GM11168 (cell line): ENCODE data around the gene HSF5.
"Not testable (repeated sequence)": the region's sequence is repeated elsewhere in the genome, so short reads cannot be mapped to it uniquely, and the experiment has no call there.

Experiments used
- in situ Hi-C: fragments of 300-500 bp; cut with MboI; formaldehyde crosslinking; loops from one replicate; pipeline ENCODE4 v1.12.0; 2022; ENCODE audit warnings: low sequenced_read_pairs; ENCODE audit not compliant: unreplicated experiment

HSF5 gene

DNA sequence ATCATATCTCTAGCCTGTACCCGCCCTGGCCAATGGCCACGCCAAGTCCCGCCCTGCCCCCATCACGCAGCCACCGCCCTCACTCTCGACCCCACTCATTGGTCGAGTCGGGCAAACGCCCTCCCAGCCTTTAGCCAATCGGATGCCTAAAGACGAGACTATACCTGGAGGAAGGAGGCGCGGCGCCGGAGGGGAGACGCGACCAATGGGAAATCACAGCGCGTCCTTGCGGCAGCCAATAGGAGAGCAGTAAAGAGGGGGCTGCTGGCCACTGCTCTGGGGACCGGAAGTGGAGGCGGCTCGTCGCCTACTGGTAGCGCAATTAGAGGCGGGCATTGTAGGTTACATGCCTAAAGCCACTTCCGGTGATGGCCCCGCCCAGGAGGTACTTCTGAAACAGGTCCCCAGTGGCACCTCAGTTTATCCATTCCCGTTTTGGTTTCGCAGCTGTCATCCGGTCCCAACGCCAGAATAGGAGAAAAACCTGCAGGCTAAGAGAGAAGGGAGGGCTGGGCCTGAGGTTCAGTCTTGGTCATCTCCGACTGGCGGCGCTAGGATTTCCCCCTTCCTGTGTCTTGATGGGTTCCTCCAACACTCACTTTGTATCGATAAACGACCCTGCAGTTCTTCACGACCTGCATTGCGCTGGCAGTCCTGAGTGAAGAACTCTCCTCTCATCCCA is 29.9 kb upstream of the HSF5 start:
- in situ Hi-C loops, result no loop called here

DNA sequence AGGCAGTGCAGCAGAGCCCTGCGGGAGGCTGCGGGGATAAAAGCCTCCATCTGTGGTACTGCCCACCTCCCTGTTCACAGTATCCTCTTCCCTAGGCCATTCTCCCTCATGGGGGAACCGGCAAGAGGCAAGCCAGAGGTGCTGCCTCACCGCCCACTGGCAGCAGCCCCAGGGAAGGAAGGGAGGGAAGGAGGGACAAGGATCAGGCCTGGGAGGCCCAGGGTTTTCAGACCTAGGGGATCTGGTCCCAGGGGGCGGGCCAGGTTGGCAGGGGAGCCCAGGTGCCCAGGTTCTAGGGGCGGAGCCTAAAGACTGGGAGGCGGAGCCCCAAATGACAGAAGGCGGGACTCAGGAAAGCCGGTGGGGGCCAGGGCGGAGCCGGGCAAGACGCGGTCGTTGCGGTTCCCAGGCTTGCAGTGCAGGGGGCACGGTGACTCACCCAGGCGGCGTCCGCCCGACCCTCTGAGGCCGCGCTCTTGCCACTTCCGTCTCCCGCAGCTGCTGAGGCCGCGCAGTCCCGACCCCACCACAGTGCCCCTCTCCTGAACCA is 29.2 kb upstream of the HSF5 start:
- in situ Hi-C loops, result no loop called here

DNA sequence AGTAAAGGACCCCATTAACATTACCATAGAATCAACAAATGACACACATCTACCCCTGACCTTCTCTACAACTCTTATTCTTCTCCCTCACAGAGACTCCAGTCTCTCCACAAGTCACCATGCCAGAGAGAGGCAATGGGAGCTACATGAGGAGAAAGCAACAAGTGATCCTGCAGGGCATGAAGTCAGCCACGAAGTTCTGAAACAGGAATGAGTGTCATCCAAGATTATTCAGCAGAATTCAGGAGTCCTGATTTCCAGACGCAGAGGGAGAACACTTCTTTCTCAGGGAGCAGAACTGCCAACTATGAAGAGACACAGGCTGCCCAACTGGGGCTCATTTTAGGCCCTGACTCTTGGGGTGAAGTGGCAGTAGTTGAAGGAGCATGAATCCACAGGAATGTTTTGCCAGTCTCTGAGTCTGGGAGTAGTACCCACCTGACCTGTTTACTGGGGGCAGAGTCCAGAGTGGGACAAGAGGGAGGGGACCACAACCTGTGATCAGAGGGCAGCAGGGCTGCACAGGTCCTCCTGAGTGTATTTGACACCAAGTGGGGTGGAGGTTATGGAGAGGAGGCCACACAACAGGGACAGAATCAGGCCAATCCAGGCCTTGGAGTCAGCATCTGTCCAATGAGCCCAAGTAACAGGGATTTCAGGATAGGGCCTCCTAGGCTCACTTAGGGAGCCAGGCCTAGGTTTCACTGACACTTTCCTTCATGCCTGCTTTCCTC is 28.6 kb upstream of the HSF5 start:
- in situ Hi-C loops, result no loop called here

DNA sequence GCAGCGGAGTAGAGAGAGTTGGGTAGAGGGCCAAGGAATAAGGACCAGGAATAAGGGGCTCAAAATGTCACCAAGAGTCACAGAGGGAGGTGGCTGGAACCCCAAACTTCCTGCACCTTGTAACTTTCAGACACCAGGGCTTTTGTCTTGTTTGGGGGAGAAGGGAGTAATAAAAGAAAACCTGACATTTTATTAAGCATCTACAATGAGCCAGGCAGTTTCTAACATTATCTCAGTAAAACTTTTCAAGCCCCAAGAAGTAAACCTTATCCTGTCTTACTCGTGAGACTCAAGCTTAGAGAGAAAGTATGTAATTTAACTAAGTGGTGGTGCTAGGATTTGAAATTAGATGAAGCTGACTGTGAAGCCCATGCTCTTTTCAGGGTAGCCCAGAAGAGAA is 27.1 kb upstream of the HSF5 start:
- in situ Hi-C loops, result no loop called here

DNA sequence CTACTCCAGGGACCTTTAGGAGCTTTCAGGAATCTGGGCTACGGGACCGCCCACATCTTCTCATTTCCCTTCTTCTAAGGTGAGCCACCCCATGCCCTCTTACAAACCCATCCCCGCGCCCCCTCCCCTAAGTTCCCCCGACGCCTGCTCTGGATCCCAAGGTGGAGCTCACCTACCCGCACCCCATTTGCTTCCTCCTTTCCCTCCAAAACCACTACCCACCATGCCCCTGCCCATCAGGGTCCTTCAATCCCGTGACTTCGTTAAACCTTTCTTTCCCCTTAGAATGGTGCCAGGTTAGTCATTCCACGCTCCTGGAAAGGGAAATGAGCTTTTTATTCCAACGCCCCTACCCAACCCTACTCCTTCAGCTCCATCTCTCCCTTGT is 26.6 kb upstream of the HSF5 start:
- in situ Hi-C loops, result no loop called here

DNA sequence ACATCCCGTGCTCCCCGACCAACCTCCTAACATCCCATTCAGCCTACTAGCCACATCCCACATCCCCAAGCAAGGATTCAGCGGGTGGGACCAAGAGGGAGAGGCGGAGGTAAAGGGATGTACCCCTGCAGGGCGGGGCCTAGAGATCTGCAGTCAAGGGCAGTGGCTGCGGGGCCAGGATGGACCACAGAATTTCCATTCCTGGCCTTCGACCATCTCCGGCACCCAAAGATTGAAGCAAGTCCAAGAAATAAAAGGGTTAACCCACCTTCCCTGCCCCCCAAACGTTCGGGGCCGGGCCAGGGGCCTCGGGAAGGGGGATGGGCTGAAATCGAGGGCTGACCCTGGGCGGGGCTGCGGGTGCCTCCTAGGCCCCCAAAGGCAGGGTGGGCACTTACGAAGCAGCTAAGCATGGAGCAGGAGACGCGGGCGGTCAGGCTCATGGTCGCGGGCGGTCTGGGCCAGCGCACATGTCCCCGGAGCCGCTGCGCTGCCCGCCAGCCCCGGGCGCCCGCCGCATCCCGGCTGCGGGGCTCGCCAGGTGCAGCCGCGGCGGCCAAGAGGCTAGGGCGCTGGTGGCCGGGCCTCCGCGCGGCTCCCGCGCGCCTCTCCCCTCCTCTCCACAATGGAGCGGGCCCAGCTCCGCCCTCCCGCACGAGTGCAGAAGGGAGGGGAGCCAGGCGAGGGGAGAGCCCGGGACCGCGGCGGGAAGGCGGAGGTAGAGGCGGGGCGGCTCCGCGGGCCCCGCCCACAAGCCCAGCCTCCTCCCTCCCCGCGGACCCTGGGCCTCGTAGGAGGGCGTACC is 26.0 kb upstream of the HSF5 start, which contains the start of gene MTMR4:
Gene MTMR4, minus strand, starts transcription at position 674 of the 805 bp plus-strand sequence. Its CDS starts 231 bp downstream, at position 443.
- in situ Hi-C loops, result no loop called here

DNA sequence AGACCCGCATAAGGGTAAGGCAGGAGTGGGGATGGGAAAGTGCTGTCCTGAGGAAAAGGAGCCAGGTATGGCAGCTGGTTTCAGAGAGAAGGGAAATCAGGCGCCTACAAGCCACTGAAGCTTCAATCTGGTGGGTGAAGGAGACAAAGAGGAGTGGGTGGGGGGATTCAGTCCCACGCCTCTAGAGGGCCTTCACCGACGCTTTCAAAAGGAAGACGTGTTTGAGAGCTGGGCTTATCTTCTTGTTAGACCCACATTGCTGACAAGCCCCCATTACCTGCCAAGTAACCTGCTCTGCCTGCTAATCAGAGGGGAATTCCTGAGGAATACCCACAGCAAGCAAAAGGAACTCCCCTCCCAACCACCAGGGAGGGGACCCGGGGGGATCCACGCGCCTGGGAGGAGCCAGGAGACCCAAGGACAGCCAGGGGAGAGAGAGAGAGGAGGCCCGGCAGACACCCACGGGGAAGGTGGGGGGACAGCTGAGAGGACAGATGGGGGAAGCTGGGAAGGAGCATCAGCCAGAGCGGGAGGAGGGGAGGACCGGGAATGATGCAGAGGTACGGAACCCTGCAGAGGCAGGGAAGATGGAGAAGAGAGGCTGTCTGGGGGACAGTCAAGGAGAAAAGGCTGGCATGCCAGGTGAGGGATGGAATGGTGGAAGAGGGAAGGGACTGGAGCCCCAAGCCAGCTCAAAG is 25.2 kb upstream of the HSF5 start:
- in situ Hi-C loops, result no loop called here

DNA sequence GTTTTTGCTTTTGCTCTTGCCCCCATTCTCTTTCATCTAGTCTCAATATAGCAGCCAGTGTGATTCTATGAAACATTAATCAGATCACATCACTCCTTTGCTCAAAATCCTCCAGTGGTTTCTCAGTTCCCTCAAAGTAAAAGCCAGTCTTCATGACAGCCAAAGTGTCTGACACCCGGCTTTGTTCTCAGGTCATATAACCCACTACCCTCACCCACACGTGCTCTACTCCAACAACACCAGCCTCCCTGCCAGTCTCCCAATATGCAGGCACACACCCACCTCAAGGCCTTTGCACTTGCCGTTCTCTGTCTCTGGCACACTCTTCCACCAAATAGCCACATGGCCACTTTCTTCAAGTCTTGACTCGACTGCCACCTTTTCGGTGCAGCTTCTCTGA is 21.9 kb upstream of the HSF5 start:
- in situ Hi-C loops, result no loop called here

DNA sequence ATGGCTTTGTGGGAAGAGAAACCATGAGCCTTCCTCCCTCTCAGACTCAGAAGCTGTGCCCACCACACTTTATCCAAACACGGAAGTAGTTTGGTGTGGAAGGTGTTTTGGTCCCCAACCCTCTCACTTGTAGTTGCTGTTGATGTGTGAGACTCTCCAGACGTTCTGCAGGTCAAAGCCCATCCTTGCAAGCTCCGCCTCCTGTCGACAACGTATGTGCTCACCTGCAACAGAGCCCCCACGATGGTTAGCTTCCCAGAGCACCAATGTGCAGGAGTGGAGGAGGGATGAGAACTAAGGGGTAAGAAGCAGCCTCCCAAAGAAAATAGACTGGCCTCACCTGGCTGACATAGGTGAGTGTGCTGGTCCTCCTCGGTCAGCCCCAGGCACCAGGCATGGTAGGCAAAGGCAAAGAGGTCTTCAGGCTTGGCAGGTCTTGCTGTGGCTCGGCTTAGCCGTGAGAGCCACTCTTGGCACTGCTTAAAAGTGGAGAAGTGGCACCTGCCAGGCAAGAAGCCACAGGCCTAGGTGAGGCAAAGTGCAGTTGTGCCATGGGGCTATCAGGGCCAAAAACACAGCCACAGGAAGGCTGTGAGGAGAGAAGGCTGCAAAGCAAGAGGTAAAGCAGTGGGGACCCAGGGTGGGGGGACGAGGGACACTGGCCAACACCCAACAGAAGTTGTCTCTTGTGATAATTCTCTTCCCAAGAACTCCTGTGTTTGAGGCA is 20.3 kb upstream of the HSF5 start:
- in situ Hi-C loops, result no loop called here

DNA sequence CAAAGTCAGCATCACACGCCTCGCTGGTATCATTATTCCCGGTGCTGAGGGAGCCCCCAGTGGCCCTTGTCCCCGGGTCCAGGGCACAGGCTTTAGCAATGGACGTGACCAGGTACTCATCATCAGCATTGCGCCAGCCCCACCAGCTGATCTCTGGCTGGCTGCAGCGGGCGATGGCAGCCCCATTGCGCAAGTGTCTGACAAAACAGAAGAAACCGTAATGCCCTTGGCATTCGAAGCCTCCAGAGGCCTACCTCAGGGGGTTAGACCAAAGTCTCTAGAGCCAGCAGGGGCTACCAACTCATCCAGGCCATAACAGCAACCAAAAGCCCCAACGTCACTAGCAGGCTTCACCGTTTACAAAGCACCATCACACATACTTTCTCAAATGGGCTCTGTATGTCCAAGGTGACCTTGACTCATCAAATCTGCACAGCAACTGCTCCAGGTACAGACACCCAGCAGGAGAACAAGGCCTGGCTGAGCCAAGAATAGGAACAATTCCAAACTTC is 19.0 kb upstream of the HSF5 start:
- in situ Hi-C loops, result no loop called here

DNA sequence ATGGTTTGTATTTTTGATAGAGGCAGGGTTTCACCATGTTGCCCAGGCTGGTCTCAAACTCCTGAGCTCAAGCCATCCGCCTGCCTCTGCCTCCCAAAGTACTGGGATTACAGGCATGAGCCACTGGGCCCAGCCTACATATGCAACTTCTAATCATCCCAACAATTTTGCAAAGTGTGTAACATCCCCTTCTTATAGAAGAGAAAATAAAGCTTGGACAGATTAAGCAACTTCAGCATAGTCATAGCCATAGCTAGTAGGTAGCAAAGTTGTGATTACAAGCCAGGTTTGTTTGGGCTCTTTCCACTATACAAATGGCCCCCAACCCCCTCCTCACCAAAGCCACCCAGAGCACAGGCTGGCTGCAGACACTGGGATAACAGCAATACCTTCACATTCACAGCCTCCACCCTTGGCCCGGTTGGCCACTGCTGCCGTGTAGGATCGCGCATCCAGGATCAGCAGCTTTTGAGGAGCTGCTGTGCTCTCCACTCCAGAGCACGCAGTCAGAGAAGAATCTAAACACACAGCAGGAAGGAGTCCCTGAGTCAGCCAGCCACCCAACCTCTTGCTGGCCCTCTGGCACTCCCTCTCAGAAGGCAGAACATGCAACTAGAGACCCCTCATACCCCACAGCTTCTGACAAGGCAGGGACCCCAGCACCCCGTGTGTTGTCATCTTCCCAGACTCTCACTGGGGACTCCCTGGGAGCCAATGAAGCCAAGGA is 18.3 kb upstream of the HSF5 start:
- in situ Hi-C loops, result no loop called here

DNA sequence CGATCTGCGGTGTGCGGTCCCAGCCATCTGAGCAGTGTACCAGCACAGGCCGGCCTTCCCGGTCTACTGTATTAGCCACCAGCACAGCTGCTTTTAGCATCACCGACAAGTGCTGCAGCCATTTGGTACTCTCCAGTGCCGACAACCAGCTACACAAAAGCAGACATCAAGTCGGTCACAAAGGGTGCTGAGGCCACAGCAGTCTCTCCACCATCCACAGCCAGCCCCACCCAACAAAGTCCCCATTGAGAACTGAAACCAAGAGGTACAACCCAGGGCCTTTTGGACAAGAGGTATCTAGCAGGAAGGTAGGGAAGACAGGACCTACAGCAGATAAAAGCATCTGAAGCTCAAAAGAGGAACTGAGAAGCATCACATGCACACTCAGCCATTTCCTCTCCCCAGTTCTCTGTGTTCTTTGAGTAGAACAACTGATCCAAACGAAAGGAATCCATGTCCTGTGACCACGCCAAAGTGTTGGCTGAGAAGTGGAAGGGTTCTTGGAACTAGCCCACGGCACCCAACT is 16.7 kb upstream of the HSF5 start:
- in situ Hi-C loops, result no loop called here

DNA sequence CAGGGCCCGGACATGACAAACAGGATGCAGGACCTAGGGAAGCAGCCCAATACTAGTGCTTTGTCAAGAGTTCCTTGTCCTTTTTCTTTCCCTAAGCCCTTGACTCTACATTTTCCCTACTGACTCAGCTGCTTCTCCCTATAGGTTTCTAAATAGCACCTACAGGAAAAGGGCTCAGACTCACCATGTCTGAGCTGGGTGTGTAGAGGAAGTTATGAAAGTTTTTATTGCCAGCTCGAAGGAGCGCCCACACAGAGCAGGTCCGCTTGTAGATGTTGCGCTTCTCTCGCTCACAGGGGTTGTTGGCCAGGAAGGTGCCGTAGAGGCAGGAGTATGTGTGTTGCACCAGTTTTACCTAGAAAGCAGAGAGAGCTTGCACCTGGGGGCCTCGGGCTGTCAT is 15.7 kb upstream of the HSF5 start:
- in situ Hi-C loops, result no loop called here

DNA sequence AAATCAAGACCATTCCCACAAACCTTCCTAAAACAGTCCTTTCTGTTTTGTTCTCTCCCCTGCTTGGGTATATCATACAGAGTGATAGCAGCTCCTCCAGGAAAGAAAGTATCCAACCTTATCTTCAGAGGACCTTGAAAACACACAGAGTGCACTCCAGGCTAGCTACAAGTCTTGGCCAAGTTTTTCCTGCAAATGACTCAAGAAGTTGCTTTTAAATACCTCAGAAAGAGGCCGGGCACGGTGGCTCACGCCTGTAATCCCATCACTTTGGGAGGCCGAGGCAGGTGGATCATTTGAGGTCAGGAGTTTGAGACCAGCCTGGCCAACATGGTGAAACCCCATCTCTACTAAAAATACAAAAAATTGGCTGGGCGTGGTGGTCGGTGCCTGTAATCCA is 14.9 kb upstream of the HSF5 start:
- in situ Hi-C loops, result not testable (repeated sequence)

DNA sequence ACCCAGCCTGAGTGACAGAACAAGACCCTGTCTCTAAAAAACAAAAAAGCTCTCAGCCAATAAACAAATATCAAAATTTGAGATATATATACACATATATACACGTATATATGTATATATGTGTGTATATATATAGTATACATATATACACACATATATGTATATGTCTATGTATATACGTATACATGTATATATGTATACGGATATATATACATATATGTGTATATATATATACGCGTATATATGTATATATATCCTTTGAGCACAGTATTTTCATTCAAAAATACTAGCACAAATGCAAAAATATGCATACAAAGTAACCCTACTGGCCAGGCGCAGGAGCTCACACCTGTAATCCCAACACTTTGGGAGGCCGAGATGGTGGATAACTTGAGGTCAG is 13.2 kb upstream of the HSF5 start:
- in situ Hi-C loops, result no loop called here

DNA sequence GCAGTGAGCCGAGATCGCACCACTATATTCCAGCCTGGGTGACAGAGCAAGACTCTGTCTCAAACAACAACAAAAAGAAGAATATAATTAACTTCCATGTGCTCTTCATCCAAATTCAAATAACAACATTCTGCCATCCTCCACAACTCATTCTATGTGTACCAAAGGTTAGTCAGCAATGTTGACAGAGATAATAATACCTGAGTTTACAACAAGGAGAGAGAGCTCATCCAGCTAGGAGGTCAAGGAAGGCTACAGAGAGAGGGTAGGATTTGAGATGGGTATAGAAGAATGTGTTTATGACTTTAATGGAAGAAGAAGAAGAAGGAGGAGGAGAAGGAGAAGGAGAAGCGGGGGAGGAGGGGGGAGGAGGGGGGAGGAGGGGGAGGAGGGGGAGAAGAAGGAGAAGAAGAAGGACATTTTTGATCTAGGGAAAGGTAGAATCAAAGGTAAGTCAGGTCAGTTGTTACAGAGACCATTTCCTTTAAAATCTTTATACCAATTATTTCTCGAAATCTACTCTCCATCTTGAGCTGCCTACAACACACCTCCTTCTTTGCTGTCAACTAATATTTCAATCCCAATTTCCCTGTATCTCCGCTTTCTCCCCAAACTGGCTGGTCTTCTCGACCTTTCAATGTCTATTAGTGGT is 10.1 kb upstream of the HSF5 start:
- in situ Hi-C loops, result no loop called here

DNA sequence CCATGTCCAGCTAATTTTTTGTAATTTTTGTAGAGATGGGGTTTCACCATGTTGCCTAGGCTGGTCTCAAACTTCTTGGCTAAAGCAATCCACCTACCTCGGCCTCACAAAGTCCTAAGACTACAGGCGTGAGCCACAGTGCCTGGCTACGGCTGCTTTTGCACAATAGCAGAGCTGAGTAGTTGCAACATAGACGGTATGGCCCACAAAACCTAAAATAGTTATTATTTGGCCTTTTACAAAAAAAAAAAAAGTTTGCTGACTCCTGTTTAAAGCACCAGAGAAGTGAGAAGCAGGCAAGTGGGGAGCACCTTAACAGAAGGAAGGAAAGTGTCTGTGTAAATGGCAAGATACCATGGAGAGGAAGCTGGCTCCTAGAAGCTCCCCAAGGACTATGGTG is 5.3 kb upstream of the HSF5 start:
- in situ Hi-C loops, result no loop called here
